ENCODE results near the gene ABHD12. TPM values are rescaled to one million over a fixed set of nuclear protein-coding genes. Genes with fewer than 3 reads are reported as not detected.

ABHD12 gene
- total and polyA plus RNA-seq, 2 donors (not counting 3 experiments of a cell fraction or from before 2014, with no cell fraction given): 19.2 to 36.0 TPM

GRCh38 chr20:25341716-25342680 is 48.6 kb downstream of the ABHD12 start:
- Histone ChIP-seq H3K27ac (ENCODE audit: insufficient read depth, low read depth, low read length) (no peak overlapping the region), H3K27me3 (ENCODE audit: control insufficient read depth in 2 of 2, insufficient read depth in 2 of 2, low read length in 2 of 2) (no peaks in the 10 kb centered on the region), H3K79me2 (ENCODE audit: control insufficient read depth, insufficient read depth, low read length) (peaks cover 17% of the 10 kb centered on the region), H3K9me1 (replicated peaks; ENCODE audit: control insufficient read depth, extremely low read depth, insufficient read depth, low read length) (no peaks in the 10 kb centered on the region), H3K4me2 (ENCODE audit: insufficient read depth, low read length) (no peak overlapping the region), H3K4me1 (ENCODE audit: control insufficient read depth, extremely low read depth, insufficient read depth, low read length) (no peaks in the 10 kb centered on the region), H3K9ac (replicated peaks; ENCODE audit: extremely low read depth, insufficient read depth, low read length) (no peak overlapping the region), H3K36me3 (ENCODE audit: control insufficient read depth in 2 of 2, extremely low read depth in 1 of 2, insufficient read depth in 2 of 2, low read length in 2 of 2) (no peaks in the 10 kb centered on the region), H4K20me1 (replicated peaks; ENCODE audit: control insufficient read depth, extremely low read depth, insufficient read depth, low read length) (no peaks in the 10 kb centered on the region), H3K4me3 (replicated peaks in 1 of 3; ENCODE audit: insufficient read depth in 1 of 3, low read depth in 1 of 3, low read length in 3 of 3) (no peak overlapping the region), H2AFZ (ENCODE audit: low read depth, low read length) (no peak overlapping the region), H3K9me3 (replicated peaks; ENCODE audit: control insufficient read depth, insufficient read depth, low read length) (no peaks in the 10 kb centered on the region)
- BruUV-seq (replicated peaks): no TSS peak
- dilution Hi-C loops (cut with MboI; ENCODE audit: extremely low pct_ligation_motif_present, low sequenced_read_pairs) (no loop called here), intact Hi-C loops (cut with micrococcal nuclease) (no loop called here)
- POLR2A ChIA-PET: interaction anchor here (0.6 kb wide), 1 partner anchor 98 kb away, joined by 3 read pairs; no protein-coding TSS in a partner anchor
- no peak for FAIRE-seq
- TF ChIP-seq GATA2 (IDR thresholded peaks at IDR 0.05; ENCODE audit: insufficient read depth, insufficient read length, low read depth, low read length) (no peak), MYC (IDR thresholded peaks at IDR 0.05; ENCODE audit: low read depth, low read length) (no peak), POLR2AphosphoS5 (IDR thresholded peaks at IDR 0.05; ENCODE audit: insufficient read depth, low read depth, low read length) (no peak), POLR2A (IDR thresholded peaks at IDR 0.05; ENCODE audit: low read depth, low read length) (no peak), MAX (IDR thresholded peaks at IDR 0.05; ENCODE audit: insufficient read depth, insufficient read length) (no peak), CTCF (IDR thresholded peaks at IDR 0.05; ENCODE audit: extremely low read depth in 1 of 2, insufficient read depth in 1 of 2, low read depth in 1 of 2, low read length in 2 of 2) (no peak), JUN (IDR thresholded peaks at IDR 0.05; ENCODE audit: borderline replicate concordance, insufficient read depth, insufficient read length, low read depth) (no peak), EZH2 (IDR thresholded peaks at IDR 0.05; ENCODE audit: borderline replicate concordance, low read depth, low read length, severe bottlenecking) (no peak), FOS (IDR thresholded peaks at IDR 0.05; ENCODE audit: borderline replicate concordance, insufficient read depth, low read length) (no peak)
- no peak for DNase-seq (ENCODE audit: low read depth, low spot score)
- CTCF ChIA-PET: interaction anchor here (0.7 to 6.4 kb wide), 4 partner anchors 19 to 255 kb away, joined by 3 to 65 read pairs (median 5); no protein-coding TSS in a partner anchor
